ENCODE results near the gene ZNF777. TPM values are rescaled to one million over a fixed set of nuclear protein-coding genes. Genes with fewer than 3 reads are reported as not detected.

ZNF777 gene
- total and polyA plus RNA-seq, 9 of the 15 experiments (the other 6 are each of a cell fraction or from before 2014, with no cell fraction given), result 0.11 to 32.6 (median 9.0) TPM

DNA sequence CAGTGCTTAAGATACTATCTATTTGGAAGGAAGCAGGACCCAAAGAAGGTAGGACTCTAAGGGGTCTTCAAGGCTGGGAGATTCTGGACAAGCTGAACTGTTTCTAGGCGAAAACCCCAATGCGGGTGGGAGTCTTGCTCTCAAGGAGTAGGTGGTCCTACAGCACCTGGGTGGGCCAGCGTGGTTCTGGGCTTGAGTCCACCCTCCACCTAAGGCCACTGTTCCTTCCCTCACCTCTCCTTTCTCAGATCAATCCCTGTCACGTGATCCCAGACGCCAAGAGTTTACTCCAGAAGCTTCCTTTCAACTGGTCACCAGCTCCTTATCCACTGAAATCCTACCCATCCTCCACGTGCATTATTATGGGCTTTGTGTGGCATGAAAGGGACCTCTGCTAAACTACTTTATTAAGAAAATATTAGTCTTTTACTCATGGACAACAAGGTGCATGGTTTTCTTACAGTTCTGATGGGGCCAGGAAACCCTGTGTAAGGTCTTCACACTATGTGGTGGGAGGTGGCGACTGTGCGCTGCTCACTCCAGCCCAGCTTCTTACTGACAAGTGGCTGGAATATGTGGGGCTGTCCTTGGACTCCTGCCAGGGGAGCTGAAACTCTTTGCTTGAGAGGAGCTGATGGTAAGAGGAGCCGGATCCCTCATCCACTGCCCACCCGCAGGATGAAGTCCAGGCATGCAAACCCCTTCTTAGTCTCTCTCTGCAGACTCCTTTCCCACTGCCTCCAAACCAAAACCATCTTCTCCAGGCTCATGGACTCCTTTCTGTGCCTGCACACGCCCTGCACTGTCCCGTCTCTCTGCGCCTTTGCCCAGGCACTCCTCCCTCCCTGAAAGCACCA lies 35.2 kb upstream of the ZNF777 start (continued):
- no peak for TF ChIP-seq TAF15 (IDR thresholded peaks at IDR 0.05; ENCODE audit: low read depth, low read length)
- TF ChIP-seq, protein P1, sequence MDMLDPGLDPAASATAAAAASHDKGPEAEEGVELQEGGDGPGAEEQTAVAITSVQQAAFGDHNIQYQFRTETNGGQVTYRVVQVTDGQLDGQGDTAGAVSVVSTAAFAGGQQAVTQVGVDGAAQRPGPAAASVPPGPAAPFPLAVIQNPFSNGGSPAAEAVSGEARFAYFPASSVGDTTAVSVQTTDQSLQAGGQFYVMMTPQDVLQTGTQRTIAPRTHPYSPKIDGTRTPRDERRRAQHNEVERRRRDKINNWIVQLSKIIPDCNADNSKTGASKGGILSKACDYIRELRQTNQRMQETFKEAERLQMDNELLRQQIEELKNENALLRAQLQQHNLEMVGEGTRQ (CRISPR knock-in tag; IDR thresholded peaks at IDR 0.05), result peak; percentile 60
- TF ChIP-seq SNRNP70 (optimal IDR thresholded peaks at IDR 0.05; ENCODE audit: low read depth, low read length), result no peak
- TF ChIP-seq, protein P2, sequence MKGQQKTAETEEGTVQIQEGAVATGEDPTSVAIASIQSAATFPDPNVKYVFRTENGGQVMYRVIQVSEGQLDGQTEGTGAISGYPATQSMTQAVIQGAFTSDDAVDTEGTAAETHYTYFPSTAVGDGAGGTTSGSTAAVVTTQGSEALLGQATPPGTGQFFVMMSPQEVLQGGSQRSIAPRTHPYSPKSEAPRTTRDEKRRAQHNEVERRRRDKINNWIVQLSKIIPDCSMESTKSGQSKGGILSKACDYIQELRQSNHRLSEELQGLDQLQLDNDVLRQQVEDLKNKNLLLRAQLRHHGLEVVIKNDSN (CRISPR knock-in tag; IDR thresholded peaks at IDR 0.05), result peak; percentile 78
- no peak for TF ChIP-seq ZNF324 (CRISPR knock-in tag; IDR thresholded peaks at IDR 0.05)
- TF ChIP-seq POLR2AphosphoS2 (IDR thresholded peaks at IDR 0.05; ENCODE audit: low read length), result no peak
- TF ChIP-seq SRSF9 (IDR thresholded peaks at IDR 0.05; ENCODE audit: borderline replicate concordance, low read depth, low read length), result no peak
- no peak for TF ChIP-seq SMC3 (conservative IDR thresholded peaks at IDR 0.05; ENCODE audit: insufficient read depth, low read depth, low read length)
- TF ChIP-seq BHLHE40 (IDR thresholded peaks at IDR 0.05; ENCODE audit: low read length), result peak; percentile 35
- no peak for TF ChIP-seq BDP1 (IDR thresholded peaks at IDR 0.05; ENCODE audit: insufficient read depth, insufficient read length)
- TF ChIP-seq HEY1 (CRISPR knock-in tag; IDR thresholded peaks at IDR 0.05; ENCODE audit: borderline replicate concordance), result no peak
- TF ChIP-seq KAT2B (IDR thresholded peaks at IDR 0.05; ENCODE audit: low read depth, low read length), result no peak
- no peak for TF ChIP-seq ARID1B (IDR thresholded peaks at IDR 0.05)
- TF ChIP-seq C11orf30 (IDR thresholded peaks at IDR 0.05; ENCODE audit: low read depth), result no peak
- peak; percentile 91 for TF ChIP-seq TOE1 (IDR thresholded peaks at IDR 0.05; ENCODE audit: borderline replicate concordance)
- TF ChIP-seq TOE1 (CRISPR knock-in tag; IDR thresholded peaks at IDR 0.05; ENCODE audit: borderline replicate concordance, low read depth), result no peak
- no peak for TF ChIP-seq TAF1 (IDR thresholded peaks at IDR 0.05; ENCODE audit: control insufficient read depth, extremely low read depth, insufficient read depth, low read length, severe bottlenecking)
- TF ChIP-seq, protein P3, sequence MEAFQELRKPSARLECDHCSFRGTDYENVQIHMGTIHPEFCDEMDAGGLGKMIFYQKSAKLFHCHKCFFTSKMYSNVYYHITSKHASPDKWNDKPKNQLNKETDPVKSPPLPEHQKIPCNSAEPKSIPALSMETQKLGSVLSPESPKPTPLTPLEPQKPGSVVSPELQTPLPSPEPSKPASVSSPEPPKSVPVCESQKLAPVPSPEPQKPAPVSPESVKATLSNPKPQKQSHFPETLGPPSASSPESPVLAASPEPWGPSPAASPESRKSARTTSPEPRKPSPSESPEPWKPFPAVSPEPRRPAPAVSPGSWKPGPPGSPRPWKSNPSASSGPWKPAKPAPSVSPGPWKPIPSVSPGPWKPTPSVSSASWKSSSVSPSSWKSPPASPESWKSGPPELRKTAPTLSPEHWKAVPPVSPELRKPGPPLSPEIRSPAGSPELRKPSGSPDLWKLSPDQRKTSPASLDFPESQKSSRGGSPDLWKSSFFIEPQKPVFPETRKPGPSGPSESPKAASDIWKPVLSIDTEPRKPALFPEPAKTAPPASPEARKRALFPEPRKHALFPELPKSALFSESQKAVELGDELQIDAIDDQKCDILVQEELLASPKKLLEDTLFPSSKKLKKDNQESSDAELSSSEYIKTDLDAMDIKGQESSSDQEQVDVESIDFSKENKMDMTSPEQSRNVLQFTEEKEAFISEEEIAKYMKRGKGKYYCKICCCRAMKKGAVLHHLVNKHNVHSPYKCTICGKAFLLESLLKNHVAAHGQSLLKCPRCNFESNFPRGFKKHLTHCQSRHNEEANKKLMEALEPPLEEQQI (IDR thresholded peaks at IDR 0.05), result no peak
- TF ChIP-seq MED1 (CRISPR knock-in tag; IDR thresholded peaks at IDR 0.05; ENCODE audit: borderline replicate concordance), result no peak
- TF ChIP-seq, protein P4, sequence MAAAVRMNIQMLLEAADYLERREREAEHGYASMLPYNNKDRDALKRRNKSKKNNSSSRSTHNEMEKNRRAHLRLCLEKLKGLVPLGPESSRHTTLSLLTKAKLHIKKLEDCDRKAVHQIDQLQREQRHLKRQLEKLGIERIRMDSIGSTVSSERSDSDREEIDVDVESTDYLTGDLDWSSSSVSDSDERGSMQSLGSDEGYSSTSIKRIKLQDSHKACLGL (CRISPR knock-in tag; IDR thresholded peaks at IDR 0.05; ENCODE audit: borderline replicate concordance, poor library complexity, severe bottlenecking), result no peak
- TF ChIP-seq TAF9B (IDR thresholded peaks at IDR 0.05; ENCODE audit: partially characterized antibody), result no peak
- no peak for TF ChIP-seq MXI1 (IDR thresholded peaks at IDR 0.05; ENCODE audit: low read depth, low read length)
- TF ChIP-seq FOXJ3 (CRISPR knock-in tag; IDR thresholded peaks at IDR 0.05), result no peak

Measured in K562 (cell line).